ENCODE data around the gene HNRNPC. TPM values are rescaled to one million over a fixed set of nuclear protein-coding genes. Genes with fewer than 3 reads are reported as not detected.

HNRNPC gene
- polyA plus RNA-seq, 1 donor (not counting 4 experiments of a cell fraction or from before 2014, with no cell fraction given): 871 TPM

GRCh38 chr14:21160061-21160610 lies 109.1 kb downstream of the HNRNPC start:
- no peak overlapping the region for H2AFZ ChIP-seq (ENCODE audit: control insufficient read depth, low read length)
- H3K79me2 ChIP-seq (ENCODE audit: control insufficient read depth, insufficient read depth, low read length): no peaks in the 10 kb centered on the region
- no peak overlapping the region for H3K4me2 ChIP-seq (ENCODE audit: control insufficient read depth, extremely low read depth, insufficient read depth, low read depth, low read length)
- dilution Hi-C loops (cut with MboI; ENCODE audit: extremely low pct_ligation_motif_present, low sequenced_read_pairs): no loop called here
- no peaks in the 10 kb centered on the region for H4K20me1 ChIP-seq (ENCODE audit: control insufficient read depth, extremely low read depth, insufficient read depth, low read length)
- H3K4me1 ChIP-seq (ENCODE audit: control insufficient read depth, extremely low read depth, insufficient read depth, low read length): no peaks in the 10 kb centered on the region
- no peak overlapping the region for H3K9ac ChIP-seq (ENCODE audit: control insufficient read depth, extremely low read depth, insufficient read depth, low read length)
- no peaks in the 10 kb centered on the region for H3K9me3 ChIP-seq (ENCODE audit: control insufficient read depth, low read depth, low read length)
- no peak for TF ChIP-seq EZH2 (IDR thresholded peaks at IDR 0.05; ENCODE audit: low read length)
- TF ChIP-seq, protein P1, sequence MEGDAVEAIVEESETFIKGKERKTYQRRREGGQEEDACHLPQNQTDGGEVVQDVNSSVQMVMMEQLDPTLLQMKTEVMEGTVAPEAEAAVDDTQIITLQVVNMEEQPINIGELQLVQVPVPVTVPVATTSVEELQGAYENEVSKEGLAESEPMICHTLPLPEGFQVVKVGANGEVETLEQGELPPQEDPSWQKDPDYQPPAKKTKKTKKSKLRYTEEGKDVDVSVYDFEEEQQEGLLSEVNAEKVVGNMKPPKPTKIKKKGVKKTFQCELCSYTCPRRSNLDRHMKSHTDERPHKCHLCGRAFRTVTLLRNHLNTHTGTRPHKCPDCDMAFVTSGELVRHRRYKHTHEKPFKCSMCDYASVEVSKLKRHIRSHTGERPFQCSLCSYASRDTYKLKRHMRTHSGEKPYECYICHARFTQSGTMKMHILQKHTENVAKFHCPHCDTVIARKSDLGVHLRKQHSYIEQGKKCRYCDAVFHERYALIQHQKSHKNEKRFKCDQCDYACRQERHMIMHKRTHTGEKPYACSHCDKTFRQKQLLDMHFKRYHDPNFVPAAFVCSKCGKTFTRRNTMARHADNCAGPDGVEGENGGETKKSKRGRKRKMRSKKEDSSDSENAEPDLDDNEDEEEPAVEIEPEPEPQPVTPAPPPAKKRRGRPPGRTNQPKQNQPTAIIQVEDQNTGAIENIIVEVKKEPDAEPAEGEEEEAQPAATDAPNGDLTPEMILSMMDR (optimal IDR thresholded peaks at IDR 0.05 in 1 of 3, IDR thresholded peaks at IDR 0.05 in 1 of 3, conservative IDR thresholded peaks at IDR 0.05 in 1 of 3; ENCODE audit: extremely low read depth in 1 of 3, insufficient read depth in 2 of 3, low read length in 3 of 3): no peak
- no peaks in the 10 kb centered on the region for H3K27me3 ChIP-seq (ENCODE audit: control insufficient read depth, extremely low read depth, insufficient read depth, low read length)
- no peak for FAIRE-seq
- no peak overlapping the region for H3K4me3 ChIP-seq (ENCODE audit: control insufficient read depth in 2 of 3, extremely low read depth in 1 of 3, insufficient read depth in 2 of 3, low read depth in 1 of 3, low read length in 3 of 3)
- no peak overlapping the region for H3K27ac ChIP-seq (ENCODE audit: control insufficient read depth, insufficient read depth, low read length)
- no peaks in the 10 kb centered on the region for H3K36me3 ChIP-seq (ENCODE audit: control insufficient read depth in 2 of 2, extremely low read depth in 1 of 2, insufficient read depth in 2 of 2, low read length in 2 of 2)
- no peak for DNase-seq (ENCODE audit: low read depth, low spot score)
- H3K9me1 ChIP-seq (ENCODE audit: control insufficient read depth, extremely low read depth, insufficient read depth, low read length): no peaks in the 10 kb centered on the region

Other genes with a start within 250 kb of the HNRNPC start
- gene NDRG2, start 244.4 kb downstream of the HNRNPC start, polyA plus RNA-seq: 11.1 to 15.4 TPM (median 12.5 TPM) in 3 replicates
- gene TPPP2, start 239.2 kb downstream of the HNRNPC start, polyA plus RNA-seq: not detected in 3 replicates
- not detected in 3 replicates for gene RNASE13, start 234.6 kb downstream of the HNRNPC start, polyA plus RNA-seq
- gene RNASE7, start 227.1 kb downstream of the HNRNPC start, polyA plus RNA-seq: 17.4 to 36.6 TPM (median 19.0 TPM) in 3 replicates
- not detected in 3 replicates for gene RNASE8, start 211.6 kb downstream of the HNRNPC start, polyA plus RNA-seq
- 8.7 to 14.4 TPM (median 11.9 TPM) in 3 replicates for gene ARHGEF40, start 199.1 kb downstream of the HNRNPC start, polyA plus RNA-seq
- gene ZNF219, start 170.8 kb downstream of the HNRNPC start, polyA plus RNA-seq: 23.1 to 35.3 TPM (median 24.8 TPM) in 3 replicates
- gene TMEM253, start 168.4 kb downstream of the HNRNPC start, polyA plus RNA-seq: 1.1 to 1.4 TPM (median 1.3 TPM) in 3 replicates
- not detected in 3 replicates for gene OR5AU1, start 113.4 kb downstream of the HNRNPC start, polyA plus RNA-seq
- 0.07 TPM in 1 of 3 replicates, not detected in the others for gene RPGRIP1, start 10.6 kb upstream of the HNRNPC start, polyA plus RNA-seq
- 49.2 to 79.4 TPM (median 54.3 TPM) in 3 replicates for gene SUPT16H, start 114.6 kb upstream of the HNRNPC start, polyA plus RNA-seq
- 21.0 to 24.7 TPM (median 23.3 TPM) in 3 replicates for gene CHD8, start 186.7 kb upstream of the HNRNPC start, polyA plus RNA-seq
- gene RAB2B, start 207.5 kb upstream of the HNRNPC start, polyA plus RNA-seq: 12.4 to 18.3 TPM (median 17.7 TPM) in 3 replicates
- gene TOX4, start 207.8 kb upstream of the HNRNPC start, polyA plus RNA-seq: 85.4 to 111 TPM (median 94.6 TPM) in 3 replicates
- 66.5 to 99.7 TPM (median 96.0 TPM) in 3 replicates for gene METTL3, start 241.9 kb upstream of the HNRNPC start, polyA plus RNA-seq